IMR-90 (cell line): Measurements from ENCODE around the gene EMC9.

Experiments used
- BHLHE40 ChIP-seq: fragments of 150-350 bp; IDR thresholded peaks from 2 replicates; pipeline ENCODE4 v1.6.1; 2016; ENCODE audit warnings: mild to moderate bottlenecking, low read depth, low read length
- CTCF ChIP-seq: conservative IDR thresholded peaks from 2 replicates; pipeline ENCODE4 v1.5.1; 2012; ENCODE audit warnings: mild to moderate bottlenecking, low read depth, low read length, improper control_type of control experiment
- USF2 ChIP-seq: fragments of 150-350 bp; IDR thresholded peaks from 2 replicates; pipeline ENCODE4 v1.6.1; 2017; ENCODE audit warnings: mild to moderate bottlenecking, antibody characterized with exemption, low read length, low read depth

- TF ChIP-seq CTCF (no peak), BHLHE40 (no peak), USF2 (no peak)
Observed at GRCh38 chr14:24132976-24133375, 8.4 kb downstream of the EMC9 start.
